ENCODE measurements around the gene NT5C.
"Not testable (repeated sequence)": the region's sequence is repeated elsewhere in the genome, so short reads cannot be mapped to it uniquely, and the experiment has no call there.

The NT5C gene

DNA sequence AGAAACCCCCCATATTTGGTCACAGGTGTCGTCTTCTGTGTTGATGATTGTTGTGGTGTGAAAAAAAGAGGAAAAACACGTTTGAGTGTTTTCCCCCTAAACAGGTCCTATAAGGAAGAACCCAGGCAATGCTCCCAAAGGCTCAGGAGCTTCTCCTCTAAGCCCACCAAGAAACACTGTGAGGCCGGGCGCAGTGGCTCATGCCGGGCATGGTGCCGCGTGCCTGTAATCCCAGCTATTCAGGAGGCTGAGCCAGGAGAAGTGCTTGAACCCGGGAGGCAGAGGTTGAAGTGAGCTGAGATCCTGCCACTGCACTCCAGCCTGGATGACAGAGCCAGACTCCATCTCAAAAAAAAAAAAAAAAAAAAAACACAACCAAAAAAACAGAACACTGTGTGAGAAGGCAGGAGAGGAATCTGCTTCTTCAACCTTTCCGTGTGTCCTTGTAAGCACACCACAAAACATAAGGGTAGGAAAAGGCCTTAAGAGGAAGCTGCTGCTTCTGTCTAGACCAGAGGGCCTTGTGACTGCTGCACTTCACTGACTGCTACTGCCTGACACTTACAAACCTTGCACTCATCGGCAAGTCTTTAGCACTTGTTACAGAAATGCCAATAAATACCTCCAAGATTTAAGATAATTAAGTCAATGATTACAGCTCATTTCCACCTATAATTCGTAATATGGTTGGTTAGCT lies 13.4 kb upstream of the NT5C start:
- no peak for DNase-seq

- DNase-seq = no peak
Observed at GRCh38 chr17:75142236-75142971, 10.9 kb upstream of the NT5C start.

DNA sequence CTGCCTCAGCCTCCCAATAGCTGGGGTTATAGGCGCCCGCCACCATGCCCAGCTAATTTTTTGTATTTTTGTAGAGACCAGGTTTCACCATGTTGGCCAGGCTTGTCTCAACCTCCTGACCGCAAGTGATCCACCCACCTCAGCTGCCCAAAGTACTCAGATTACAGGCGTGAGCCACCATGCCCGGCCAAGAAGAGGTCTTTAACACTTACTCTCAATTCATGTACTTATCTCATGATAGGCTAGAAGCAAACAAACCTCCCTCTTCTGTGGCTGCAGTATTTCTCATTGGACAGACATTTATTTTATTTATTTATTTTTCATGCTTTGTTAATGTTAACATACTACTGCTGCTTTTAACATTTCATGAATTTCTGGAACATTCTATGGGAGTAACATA lies 7.0 kb upstream of the NT5C start:
- no peak for DNase-seq

- not testable (repeated sequence) for DNase-seq
Observed at GRCh38 chr17:75137762-75138161, 6.2 kb upstream of the NT5C start.

DNA sequence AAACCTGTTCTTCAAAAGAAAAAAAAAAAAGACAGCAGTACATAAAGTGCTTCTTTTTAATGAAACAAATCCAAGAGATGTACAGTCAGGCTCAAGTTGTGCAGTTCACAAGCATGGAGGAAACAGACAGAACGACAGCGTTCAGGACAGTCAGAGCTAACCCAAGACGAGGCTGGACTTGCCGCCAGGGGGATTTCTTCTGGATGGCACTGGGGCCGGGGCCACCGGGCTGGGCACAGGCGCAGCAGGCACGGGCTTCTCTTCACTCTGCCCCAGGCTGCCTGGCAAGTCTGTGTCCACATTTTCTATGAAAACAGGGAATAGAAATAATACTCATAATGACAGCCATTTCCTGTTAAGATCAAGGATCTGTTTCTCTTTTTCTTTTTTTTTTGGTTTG lies 4.4 kb upstream of the NT5C start:
- DNase-seq = no peak

GRCh38 chr17:75135452-75135851 lies 3.9 kb upstream of the NT5C start:
- no peak for DNase-seq

DNA sequence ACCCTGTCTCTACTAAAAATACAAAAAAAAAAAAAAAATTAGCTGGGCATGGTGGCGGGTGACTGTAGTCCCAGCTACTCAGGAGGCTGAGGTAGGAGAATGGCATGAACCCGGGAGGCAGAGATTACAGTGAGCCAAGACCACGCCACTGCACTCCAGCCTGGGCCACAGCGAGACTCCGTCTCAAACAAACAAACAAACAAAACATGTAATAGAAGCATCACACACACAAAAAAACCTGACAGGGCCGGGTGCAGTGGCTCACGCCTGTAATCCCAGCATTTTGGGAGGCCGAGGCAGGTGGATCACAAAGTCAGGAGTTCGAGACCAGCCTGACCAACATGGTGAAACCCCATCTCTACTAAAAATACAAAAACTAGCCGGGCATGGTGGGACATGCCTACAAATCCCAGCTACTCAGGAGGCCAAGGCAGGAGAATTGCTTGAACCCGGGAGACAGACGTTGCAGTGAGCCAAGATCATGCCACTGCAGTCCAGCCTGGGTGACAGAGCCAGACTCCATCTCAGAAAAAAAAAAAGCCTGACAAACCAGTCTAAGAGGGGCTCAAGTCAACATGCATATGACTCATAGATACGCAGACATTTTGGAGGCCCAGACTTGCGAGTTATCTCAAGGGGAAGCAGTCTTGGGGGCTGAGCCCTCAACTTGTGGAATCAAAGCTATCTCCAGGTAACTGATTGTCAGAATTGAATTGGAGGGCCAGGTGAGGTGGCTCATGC lies 2.2 kb upstream of the NT5C start:
- DNase-seq = not testable (repeated sequence)

GRCh38 chr17:75133001-75133400 lies 1.5 kb upstream of the NT5C start:
- DNase-seq = no peak

DNA sequence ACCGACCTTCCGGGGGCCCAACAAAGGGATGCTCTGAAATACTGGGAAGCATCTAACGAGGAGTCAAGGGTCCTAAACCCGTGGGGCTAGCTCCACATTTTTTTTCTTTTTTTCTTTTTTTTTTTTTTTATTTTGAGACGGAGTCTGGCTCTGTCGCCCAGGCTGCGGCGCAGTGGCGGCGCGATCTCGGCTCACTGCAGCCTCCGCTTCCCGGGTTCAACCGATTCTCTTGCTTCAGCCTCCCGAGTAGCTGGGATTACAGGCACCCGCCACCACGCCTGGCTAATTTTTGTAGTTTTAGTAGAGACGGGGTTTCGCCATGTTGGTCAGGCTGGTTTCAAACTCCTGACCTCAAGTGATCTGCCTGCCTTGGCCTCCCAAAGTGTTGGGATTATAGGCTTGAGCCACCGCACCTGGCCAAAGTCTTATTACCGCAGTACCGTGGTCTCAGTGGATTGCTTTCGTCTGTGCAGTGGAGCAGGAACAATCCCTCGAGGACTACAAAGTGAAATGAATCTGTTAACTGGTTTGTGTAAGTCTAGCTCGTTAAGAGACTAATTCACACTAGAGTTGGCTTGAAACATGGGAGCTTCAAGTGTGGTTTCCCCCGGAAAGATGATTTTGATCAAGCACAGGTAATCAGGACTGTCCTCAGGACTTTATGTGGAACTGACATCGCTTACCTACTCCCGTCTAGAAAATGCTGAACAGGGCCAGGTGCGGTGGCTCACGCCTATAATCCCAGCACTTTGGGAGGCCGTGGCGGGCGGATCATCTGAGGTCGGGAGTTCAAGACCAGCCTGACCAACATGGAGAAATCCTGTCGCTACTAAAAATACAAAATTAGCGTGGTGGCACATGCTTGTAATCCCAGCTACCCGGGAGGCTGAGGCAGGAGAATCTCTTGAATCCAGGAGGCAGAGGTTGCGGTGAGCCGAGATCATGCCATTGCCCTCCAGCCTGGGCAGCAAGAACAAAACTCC lies 767 bp upstream of the NT5C start:
- DNase-seq = not testable (repeated sequence)

DNA sequence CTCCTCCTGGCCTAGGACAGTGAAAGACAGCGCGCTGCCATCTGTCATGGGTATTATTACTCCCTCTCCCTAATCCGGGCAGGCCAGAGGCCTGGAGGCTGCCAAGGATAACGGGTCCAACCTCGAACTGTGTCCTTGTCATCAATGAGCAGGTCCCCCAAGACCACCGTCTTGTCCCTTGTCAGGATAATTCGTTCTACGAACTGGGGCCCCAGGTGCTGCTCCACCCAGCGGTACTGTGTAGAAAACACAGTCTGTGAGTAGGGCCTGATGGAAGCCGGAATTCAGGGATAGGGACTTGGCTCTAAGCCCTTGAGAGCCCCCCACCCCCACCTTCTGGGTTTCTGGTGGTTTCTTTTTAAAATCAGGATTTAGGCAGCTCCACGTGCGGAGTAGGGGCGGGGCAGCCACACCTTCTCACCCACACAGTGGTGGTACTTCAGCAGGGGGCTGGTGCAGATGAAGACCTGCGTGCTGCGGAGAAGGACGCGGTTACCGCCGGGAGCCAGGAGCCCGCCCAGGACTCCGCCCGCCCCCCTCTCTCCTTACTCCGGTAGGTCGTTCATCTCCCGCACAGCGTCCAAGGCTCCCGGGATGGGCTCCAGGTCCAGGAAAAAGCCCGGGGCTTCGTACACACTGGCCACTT lies 787 bp downstream of the NT5C start:
- peak in 30 of 58 donors; percentile 16 to 62 (median 46) for DNase-seq

- DNase-seq = no peak
Observed at GRCh38 chr17:75130059-75130631, 1.4 kb downstream of the NT5C start.

GRCh38 chr17:75129576-75129975 lies 2.0 kb downstream of the NT5C start:
- DNase-seq = no peak

DNA sequence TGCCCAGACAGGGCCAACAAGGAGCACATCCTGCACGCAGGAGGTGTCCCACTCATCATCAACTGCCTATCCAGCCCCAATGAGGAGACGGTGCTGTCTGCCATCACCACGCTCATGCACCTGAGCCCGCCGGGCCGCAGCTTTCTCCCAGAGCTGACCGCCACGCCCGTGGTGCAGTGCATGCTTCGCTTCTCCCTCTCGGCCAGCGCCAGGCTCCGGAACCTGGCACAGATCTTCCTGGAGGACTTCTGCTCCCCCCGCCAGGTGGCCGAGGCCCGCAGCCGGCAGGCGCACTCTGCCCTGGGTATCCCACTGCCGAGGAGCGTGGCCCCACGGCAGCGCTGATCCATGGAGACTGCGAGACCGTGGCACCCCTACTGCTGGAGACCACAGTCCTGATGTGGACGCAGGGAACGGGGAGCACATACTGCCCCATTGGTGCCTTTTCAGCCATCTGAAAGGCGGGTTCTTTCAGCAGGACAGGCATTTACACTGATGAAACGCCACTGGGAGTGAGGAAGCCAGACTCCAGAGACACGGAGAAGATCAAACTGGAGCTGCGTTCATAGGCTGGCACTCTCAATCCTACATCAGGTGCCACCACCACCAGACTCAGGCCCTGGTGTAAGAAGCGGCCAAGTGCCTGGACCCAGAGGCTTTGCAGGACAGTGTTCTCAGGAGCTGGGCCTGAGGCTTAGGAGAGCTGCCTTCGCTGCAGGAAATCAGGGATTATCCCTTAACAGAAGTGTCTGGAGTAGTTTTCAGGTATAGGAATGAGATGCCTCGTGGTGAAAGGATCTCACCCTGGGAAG lies 2.6 kb downstream of the NT5C start:
- DNase-seq = no peak

GRCh38 chr17:75127936-75128335 lies 3.6 kb downstream of the NT5C start:
- DNase-seq = not testable (repeated sequence)

- DNase-seq = no peak
Observed at GRCh38 chr17:75126954-75127353, 4.6 kb downstream of the NT5C start.

DNA sequence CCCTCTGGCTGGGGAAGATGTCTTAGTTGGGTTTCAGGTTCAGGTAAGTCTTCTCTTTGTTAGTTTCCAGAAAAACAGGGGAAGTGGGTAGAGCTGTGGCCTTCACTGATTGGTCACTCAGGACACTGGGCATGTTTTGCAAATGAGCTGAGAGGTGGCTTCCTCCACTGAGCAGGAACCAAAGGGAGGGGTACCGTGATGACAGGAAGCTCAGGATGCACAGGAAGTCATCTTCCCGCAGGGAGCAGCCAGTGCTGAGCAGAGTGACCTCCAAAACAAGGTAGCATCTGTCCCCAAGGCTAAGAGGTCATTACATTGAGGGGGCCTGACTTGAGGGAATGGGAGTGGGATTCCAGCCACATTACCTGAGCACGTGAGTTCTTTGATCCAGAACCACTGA lies 5.6 kb downstream of the NT5C start:
- no peak for DNase-seq

- no peak for DNase-seq
Observed at GRCh38 chr17:75124819-75125162, 6.8 kb downstream of the NT5C start.

GRCh38 chr17:75124041-75124818 lies 7.3 kb downstream of the NT5C start:
- peak in 2 of 58 donors; percentile 20 to 32 for DNase-seq

GRCh38 chr17:75118307-75118706 lies 13.2 kb downstream of the NT5C start:
- no peak for DNase-seq

Measured in anterior cingulate cortex (tissue), 58 donors.